Smooth muscle cell (in vitro differentiated cells): ENCODE measurements around the gene CDH23. TPM values are rescaled to one million over a fixed set of nuclear protein-coding genes. Genes with fewer than 3 reads are reported as not detected.
A peak's percentile ranks its signal among the peaks of the same experiment; 100 is the strongest.

Experiments used
- DNase-seq: peaks from one replicate; lab custom pipeline; 2025; ENCODE audit not compliant: unreplicated experiment; lab: John Stamatoyannopoulos, UW
- H2AFZ ChIP-seq: fragments of 200-600 bp; sonication (generic); 2 replicates; pipeline ENCODE4 v1.6.0; 2016; ENCODE audit warnings: antibody characterized with exemption, low read depth, mild to moderate bottlenecking
- H3F3A ChIP-seq: fragments of 200-600 bp; sonication (generic); 2 replicates; pipeline ENCODE4 v1.6.0; 2017; ENCODE audit warnings: antibody characterized with exemption, low read depth
- H3K27ac ChIP-seq: fragments of 200-600 bp; sonication (generic); 2 replicates; pipeline ENCODE4 v1.5.1; 2016; ENCODE audit warnings: low read depth, mild to moderate bottlenecking
- H3K27me3 ChIP-seq: fragments of 200-600 bp; sonication (generic); 2 replicates; pipeline ENCODE4 v1.6.1; 2016; ENCODE audit warnings: low read depth, mild to moderate bottlenecking
- H3K36me3 ChIP-seq: fragments of 200-600 bp; sonication (generic); 2 replicates; pipeline ENCODE4 v1.5.1; 2016; ENCODE audit warnings: low read depth
- H3K4me1 ChIP-seq: fragments of 200-600 bp; sonication (generic); 2 replicates; pipeline ENCODE4 v1.5.1; 2016; ENCODE audit warnings: low read depth
- H3K4me2 ChIP-seq: fragments of 200-600 bp; sonication (generic); 2 replicates; pipeline ENCODE4 v1.6.0; 2016; ENCODE audit warnings: mild to moderate bottlenecking
- H3K4me3 ChIP-seq: fragments of 200-600 bp; sonication (generic); 2 replicates; pipeline ENCODE4 v1.5.1; 2016; ENCODE audit warnings: mild to moderate bottlenecking
- H3K79me2 ChIP-seq: fragments of 200-600 bp; sonication (generic); 2 replicates; pipeline ENCODE4 v1.6.0; 2016; ENCODE audit warnings: low read depth, mild to moderate bottlenecking
- H3K9ac ChIP-seq: fragments of 200-600 bp; sonication (generic); 2 replicates; pipeline ENCODE4 v1.6.0; 2016; ENCODE audit warnings: low read depth
- H3K9me3 ChIP-seq: fragments of 200-600 bp; sonication (generic); replicated peaks from 2 replicates; pipeline ENCODE4 v1.5.1; 2016; ENCODE audit warnings: low read depth
- H4K20me1 ChIP-seq: fragments of 200-600 bp; sonication (generic); 2 replicates; pipeline ENCODE4 v1.6.0; 2016; ENCODE audit warnings: low read depth
- CTCF ChIP-seq: fragments of 200-600 bp; sonication (generic); IDR thresholded peaks from 2 replicates; pipeline ENCODE4 v1.5.1; 2017; ENCODE audit warnings: borderline replicate concordance, mild to moderate bottlenecking, antibody characterized with exemption; ENCODE audit not compliant: insufficient read depth, poor library complexity, severe bottlenecking
- WGBS: methylation state at CpG from one replicate; pipeline ENCODE4 v1.1.7; 2016; ENCODE audit warnings: low lambda C conversion rate; 5-methylcytosine and 5-hydroxymethylcytosine counted together
- polyA plus RNA-seq: library from polyadenylated mRNA; unstranded; fragments of >200 nt; fragmentation: Nextera tagmentation; extraction: Ambion mirVana; gene quantifications from 2 replicates; pipeline ENCODE4 v1.2.1, GENCODE V29; 2016
- total RNA-seq: library from RNA; depleted of rRNA; stranded (reverse); fragments of >200 nt; gene quantifications from 2 replicates; pipeline ENCODE4 v1.2.3, GENCODE V29; 2014

Gene CDH23
- total and polyA plus RNA-seq, 2 experiments from 2014 or later, result 0.99 to 2.5 TPM

- DNase-seq, result no peak
- H3K4me1 ChIP-seq, result no peaks in the 10 kb centered on the region
- H3K27me3 ChIP-seq, result no peaks in the 10 kb centered on the region
- 90% methylated on average over 13 of the region's 13 CpGs for WGBS
- no peak overlapping the region for H3K27ac ChIP-seq
- H3K4me3 ChIP-seq, result no peak overlapping the region
- no peaks in the 10 kb centered on the region for H3K79me2 ChIP-seq
- no peak for TF ChIP-seq CTCF
- no peaks in the 10 kb centered on the region for H4K20me1 ChIP-seq
- H3K9me3 ChIP-seq, result no peaks in the 10 kb centered on the region
- no peaks in the 10 kb centered on the region for H3K36me3 ChIP-seq
- H2AFZ ChIP-seq, result no peak overlapping the region
- no peaks in the 10 kb centered on the region for H3F3A ChIP-seq
- H3K4me2 ChIP-seq, result no peak overlapping the region
- no peak overlapping the region for H3K9ac ChIP-seq
These were observed 250.0 kb downstream of the CDH23 start for GRCh38 chr10:71646592-71647292.

- H2AFZ ChIP-seq, result no peak overlapping the region
- no peaks in the 10 kb centered on the region for H3K36me3 ChIP-seq
- H3K9me3 ChIP-seq, result no peaks in the 10 kb centered on the region
- H3K79me2 ChIP-seq, result no peaks in the 10 kb centered on the region
- WGBS, result 56% methylated on average over 14 of the region's 14 CpGs
- DNase-seq, result no peak
- H3K27me3 ChIP-seq, result no peaks in the 10 kb centered on the region
- H3K4me2 ChIP-seq, result no peak overlapping the region
- peak; percentile 38 for TF ChIP-seq CTCF
- no peak overlapping the region for H3K4me3 ChIP-seq
- no peaks in the 10 kb centered on the region for H3F3A ChIP-seq
- no peak overlapping the region for H3K9ac ChIP-seq
- no peaks in the 10 kb centered on the region for H3K4me1 ChIP-seq
- H3K27ac ChIP-seq, result no peak overlapping the region
- H4K20me1 ChIP-seq, result no peaks in the 10 kb centered on the region
These were observed 251.0 kb downstream of the CDH23 start for GRCh38 chr10:71647526-71648253.

GRCh38 chr10:71648254-71648932, 251.7 kb downstream of the CDH23 start:
- no peak for DNase-seq
- no peak overlapping the region for H2AFZ ChIP-seq
- no peak for TF ChIP-seq CTCF
- 78% methylated on average over 10 of the region's 10 CpGs for WGBS
- H3F3A ChIP-seq, result no peaks in the 10 kb centered on the region
- no peak overlapping the region for H3K4me3 ChIP-seq
- no peak overlapping the region for H3K4me2 ChIP-seq
- no peaks in the 10 kb centered on the region for H3K36me3 ChIP-seq
- no peak overlapping the region for H3K9ac ChIP-seq
- no peak overlapping the region for H3K27ac ChIP-seq
- no peaks in the 10 kb centered on the region for H3K9me3 ChIP-seq
- no peaks in the 10 kb centered on the region for H3K27me3 ChIP-seq
- H3K4me1 ChIP-seq, result no peaks in the 10 kb centered on the region
- H4K20me1 ChIP-seq, result no peaks in the 10 kb centered on the region
- H3K79me2 ChIP-seq, result no peaks in the 10 kb centered on the region
